Skeletal muscle tissue (tissue), 4 donors: ENCODE results near the gene ATP5ME. TPM values are rescaled to one million over a fixed set of nuclear protein-coding genes. Genes with fewer than 3 reads are reported as not detected.

Experiments
- H3K27ac ChIP-seq: one replicate; pipeline ENCODE4 v1.7.0; 2013; ENCODE audit warnings: mild to moderate bottlenecking, low read depth, low read length, inconsistent platforms
- H3K27me3 ChIP-seq, 3 donors: one replicate each; pipeline ENCODE4 v1.7.0; 2013; ENCODE audit warnings: low read length in 3 of 3; ENCODE audit not compliant: control insufficient read depth in 3 of 3, insufficient read depth in 3 of 3
- H3K36me3 ChIP-seq, 3 donors: one replicate each; pipeline ENCODE4 v1.7.0; 2013; ENCODE audit warnings: low read length in 3 of 3; ENCODE audit not compliant: control insufficient read depth in 3 of 3, insufficient read depth in 3 of 3
- H3K4me1 ChIP-seq, 3 donors: one replicate each; pipeline ENCODE4 v1.7.0; 2013; ENCODE audit warnings: low read length in 3 of 3, mild to moderate bottlenecking in 3 of 3; ENCODE audit not compliant: control insufficient read depth in 3 of 3, insufficient read depth in 3 of 3
- H3K4me3 ChIP-seq, 3 donors: one replicate each; pipeline ENCODE4 v1.7.0; 2013; ENCODE audit warnings: low read length in 3 of 3
- H3K9ac ChIP-seq, 3 donors: one replicate each; pipeline ENCODE4 v1.7.0; 2013; ENCODE audit warnings: low read length in 3 of 3, mild to moderate bottlenecking in 3 of 3, moderate library complexity in 2 of 3, low read depth in 1 of 3
- H3K9me3 ChIP-seq, 3 donors: one replicate each; pipeline ENCODE4 v1.7.0; 2013; ENCODE audit warnings: low read length in 3 of 3; ENCODE audit not compliant: control insufficient read depth in 3 of 3
- total RNA-seq: library from RNA; depleted of rRNA; stranded (reverse); fragments of >200 nt; gene quantifications from one replicate; pipeline ENCODE4 v1.2.3, GENCODE V29; 2014
- donor health status: Osteomylitis.

ATP5ME gene
- total RNA-seq, 1 donor from 2014 or later = 220 TPM

DNA sequence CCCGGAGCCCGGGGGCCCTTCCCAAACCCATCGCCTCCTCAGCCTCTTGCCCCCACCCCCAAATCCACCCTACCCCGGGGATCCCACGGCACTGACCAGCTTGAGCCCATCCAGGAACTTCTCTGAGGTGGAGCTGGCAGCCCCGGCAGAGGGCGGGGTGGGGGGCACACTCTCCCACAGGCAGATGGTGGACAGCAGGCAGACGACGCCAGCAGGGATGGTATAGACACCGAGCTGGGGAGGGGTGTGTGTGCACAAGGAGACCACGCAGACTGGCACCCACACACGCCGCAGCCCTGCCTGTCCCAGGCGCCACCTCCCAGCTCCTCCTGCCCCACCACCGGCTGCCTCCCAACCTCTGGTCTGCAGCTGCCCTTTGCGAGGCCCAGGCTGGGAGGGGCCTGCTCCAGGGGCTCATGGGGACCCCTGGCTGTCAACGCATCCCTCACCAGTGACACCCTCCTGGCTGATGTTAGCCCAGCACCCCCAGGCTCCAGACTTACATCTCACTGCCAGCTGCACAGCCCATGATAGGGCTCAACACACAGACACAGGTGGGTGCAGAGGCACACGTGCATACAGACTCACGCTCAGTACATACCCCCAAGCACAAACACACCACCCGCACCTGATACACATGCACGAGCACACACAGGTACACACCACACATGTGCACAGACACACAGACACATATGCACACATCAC is 10.7 kb upstream of the ATP5ME start:
- Histone ChIP-seq H3K36me3 (no peaks in the 10 kb centered on the region), H3K4me3 (no peak overlapping the region), H3K4me1 (peaks cover 44 to 50% (median 49%) of the 10 kb centered on the region in 3 donors), H3K27me3 (peaks cover 0 to 6% (median 3%) of the 10 kb centered on the region in 3 donors), H3K9me3 (no peaks in the 10 kb centered on the region), H3K9ac (no peak overlapping the region), H3K27ac (no peak overlapping the region)

DNA sequence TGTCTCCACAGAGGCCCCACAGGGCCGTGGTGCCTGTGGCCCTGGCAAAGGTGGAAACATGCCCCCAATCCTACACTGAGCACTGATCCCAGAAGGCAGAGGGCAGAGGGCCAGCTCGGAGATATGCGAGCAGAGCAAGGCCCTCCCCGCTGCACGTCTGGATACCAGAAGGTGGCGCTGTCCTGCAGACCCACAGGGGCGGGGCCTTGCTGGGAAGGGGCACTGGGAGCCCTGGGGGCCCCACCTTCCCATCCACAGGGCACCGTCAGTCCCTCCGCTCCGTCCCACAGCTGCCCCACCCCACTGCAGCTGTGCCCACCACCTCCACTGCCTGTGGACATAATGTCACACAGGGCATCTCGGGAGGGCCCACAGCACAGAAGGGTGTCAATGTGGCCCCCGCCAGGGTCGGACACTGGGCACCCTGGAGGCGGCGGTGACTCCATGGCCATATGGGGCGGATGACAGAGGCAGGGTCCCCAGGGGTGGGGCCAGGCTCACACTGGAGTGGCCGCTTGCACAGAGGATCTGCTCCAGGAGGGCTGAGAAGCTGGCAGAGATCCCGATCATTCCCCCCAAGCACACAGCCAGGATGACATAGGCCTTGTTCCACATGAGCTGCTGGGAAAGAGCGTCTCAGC is 10.0 kb upstream of the ATP5ME start:
- no peak overlapping the region for H3K27ac ChIP-seq
- H3K4me1 ChIP-seq = peaks cover 38 to 52% (median 44%) of the 10 kb centered on the region in 3 donors
- peaks cover 0 to 12% (median 8%) of the 10 kb centered on the region in 3 donors for H3K27me3 ChIP-seq

GRCh38 chr4:683247-683897 is 9.3 kb upstream of the ATP5ME start:
- H3K27ac ChIP-seq = no peak overlapping the region
- peak overlapping the region in 2 of 3 donors; percentile 7 to 25 for H3K9ac ChIP-seq
- H3K4me1 ChIP-seq = peaks cover 36 to 54% (median 43%) of the 10 kb centered on the region in 3 donors
- no peaks in the 10 kb centered on the region for H3K36me3 ChIP-seq
- peaks cover 0 to 17% (median 8%) of the 10 kb centered on the region in 3 donors for H3K27me3 ChIP-seq
- H3K4me3 ChIP-seq = no peak overlapping the region
- no peaks in the 10 kb centered on the region for H3K9me3 ChIP-seq

More for the DNA sequence above, 10.0 kb upstream of the ATP5ME start:
- H3K9ac ChIP-seq = peak overlapping the region in 2 of 3 donors; percentile 7 to 25
- H3K9me3 ChIP-seq = no peaks in the 10 kb centered on the region
- no peak overlapping the region for H3K4me3 ChIP-seq
- H3K36me3 ChIP-seq = no peaks in the 10 kb centered on the region

GRCh38 chr4:682490-683172 is 8.6 kb upstream of the ATP5ME start:
- Histone ChIP-seq H3K27me3 (peaks cover 0 to 17% (median 8%) of the 10 kb centered on the region in 3 donors), H3K27ac (no peak overlapping the region), H3K36me3 (no peaks in the 10 kb centered on the region), H3K9ac (no peak overlapping the region), H3K4me1 (peaks cover 36 to 54% (median 43%) of the 10 kb centered on the region in 3 donors), H3K9me3 (no peaks in the 10 kb centered on the region), H3K4me3 (no peak overlapping the region)

DNA sequence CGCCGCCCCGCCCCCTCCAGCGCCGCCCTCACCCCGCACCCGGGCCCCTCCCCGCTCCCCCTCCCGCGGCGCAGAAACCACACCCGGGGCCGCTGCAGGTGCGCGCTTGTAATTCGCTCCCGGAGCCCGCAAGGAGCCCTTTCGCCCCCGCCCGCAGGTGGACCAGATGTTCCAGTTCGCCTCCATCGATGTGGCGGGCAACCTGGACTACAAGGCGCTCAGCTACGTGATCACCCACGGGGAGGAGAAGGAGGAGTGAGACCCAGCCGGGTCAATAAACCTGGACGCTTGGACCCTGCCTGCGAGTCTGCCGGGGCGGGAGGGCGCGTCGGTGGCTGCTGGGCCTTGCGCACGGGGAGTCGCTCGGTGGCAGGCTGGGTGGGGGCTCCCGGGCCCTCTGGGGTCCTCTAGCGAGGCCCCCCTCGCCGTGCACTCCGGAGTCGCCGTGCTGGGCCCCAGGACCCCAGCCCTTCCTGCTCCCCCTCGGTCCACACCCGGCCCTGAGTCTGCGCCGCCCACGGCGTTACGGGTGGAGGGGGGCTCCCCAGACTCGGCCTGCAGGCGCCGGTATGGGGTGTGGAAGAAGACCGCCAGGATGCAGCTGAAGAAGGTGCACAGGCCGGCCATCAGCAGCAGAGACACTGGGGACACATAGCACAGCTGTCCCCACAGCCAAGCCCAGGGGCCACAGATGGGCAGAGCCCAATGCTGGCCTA is 7.8 kb upstream of the ATP5ME start:
- Histone ChIP-seq H3K36me3 (no peaks in the 10 kb centered on the region), H3K27ac (no peak overlapping the region), H3K4me3 (no peak overlapping the region), H3K9me3 (no peaks in the 10 kb centered on the region), H3K27me3 (peaks cover 0 to 17% (median 8%) of the 10 kb centered on the region in 3 donors), H3K4me1 (peaks cover 36 to 55% (median 43%) of the 10 kb centered on the region in 3 donors), H3K9ac (no peak overlapping the region)

DNA sequence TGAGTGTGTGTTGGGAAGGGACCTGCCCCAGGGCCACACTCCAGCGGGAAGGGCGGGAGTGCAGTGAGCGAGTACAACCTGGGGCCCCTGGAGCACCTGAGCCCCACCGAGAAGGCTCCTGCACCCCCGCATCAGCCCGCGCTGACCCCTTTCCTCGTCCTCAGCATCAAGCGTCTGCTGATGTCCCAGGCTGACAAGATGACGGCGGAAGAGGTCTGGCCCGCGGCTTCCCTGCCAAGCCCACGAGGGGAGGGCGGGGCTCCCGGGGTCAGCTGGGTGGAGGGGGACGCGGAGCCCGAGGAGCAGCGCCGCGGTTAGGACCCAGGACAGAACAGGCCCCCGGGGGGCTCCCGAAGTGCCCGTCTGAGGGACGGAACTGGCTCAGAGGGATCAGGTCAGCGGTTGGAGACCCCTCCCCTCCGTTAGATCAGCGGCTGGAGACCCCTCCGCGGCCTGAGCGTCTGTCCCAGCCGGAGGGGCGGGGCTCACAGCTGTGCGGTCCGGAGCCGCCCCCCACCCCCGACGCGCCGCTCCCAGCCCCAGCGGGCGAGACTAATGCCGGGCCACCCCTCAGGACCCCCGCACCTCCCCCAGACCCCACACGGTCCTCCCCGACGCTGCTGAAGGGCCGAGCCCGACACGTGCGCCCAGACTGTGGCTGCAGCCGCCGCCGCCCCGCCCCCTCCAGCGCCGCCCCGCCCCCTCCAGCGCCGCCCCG is 7.0 kb upstream of the ATP5ME start:
- Histone ChIP-seq H3K27ac (no peak overlapping the region), H3K27me3 (peaks cover 0 to 17% (median 8%) of the 10 kb centered on the region in 3 donors), H3K36me3 (no peaks in the 10 kb centered on the region), H3K9me3 (no peaks in the 10 kb centered on the region), H3K9ac (peak overlapping the region in 2 of 3 donors; percentile 43 to 62), H3K4me3 (peak overlapping the region; percentile 35 to 52 (median 51)), H3K4me1 (peaks cover 38 to 57% (median 46%) of the 10 kb centered on the region in 3 donors)

DNA sequence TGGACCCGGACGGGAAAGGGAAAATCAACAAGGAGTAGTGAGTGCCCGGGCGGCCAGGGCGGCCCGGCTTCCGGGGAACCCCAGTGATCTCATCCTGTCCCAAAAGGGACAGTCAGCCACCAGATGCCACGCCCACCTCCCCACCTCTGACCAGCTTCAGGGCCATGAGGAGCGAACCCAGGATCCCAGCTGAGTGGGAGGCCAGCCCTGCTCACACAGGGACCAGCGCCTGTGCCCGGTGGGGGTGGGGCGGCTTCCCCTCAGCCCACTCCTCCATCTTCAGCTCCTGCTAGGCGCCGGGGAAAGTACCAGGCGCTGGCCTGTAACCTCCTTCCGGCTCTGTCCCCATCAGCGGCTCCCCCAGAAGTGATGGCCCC is 6.5 kb upstream of the ATP5ME start:
- Histone ChIP-seq H3K27me3 (peaks cover 0 to 17% (median 8%) of the 10 kb centered on the region in 3 donors), H3K27ac (no peak overlapping the region), H3K36me3 (no peaks in the 10 kb centered on the region), H3K4me3 (peak overlapping the region; percentile 35 to 52 (median 51)), H3K4me1 (peaks cover 44 to 63% (median 52%) of the 10 kb centered on the region in 3 donors), H3K9ac (peak overlapping the region in 1 of 3 donors; percentile 62), H3K9me3 (no peaks in the 10 kb centered on the region)

DNA sequence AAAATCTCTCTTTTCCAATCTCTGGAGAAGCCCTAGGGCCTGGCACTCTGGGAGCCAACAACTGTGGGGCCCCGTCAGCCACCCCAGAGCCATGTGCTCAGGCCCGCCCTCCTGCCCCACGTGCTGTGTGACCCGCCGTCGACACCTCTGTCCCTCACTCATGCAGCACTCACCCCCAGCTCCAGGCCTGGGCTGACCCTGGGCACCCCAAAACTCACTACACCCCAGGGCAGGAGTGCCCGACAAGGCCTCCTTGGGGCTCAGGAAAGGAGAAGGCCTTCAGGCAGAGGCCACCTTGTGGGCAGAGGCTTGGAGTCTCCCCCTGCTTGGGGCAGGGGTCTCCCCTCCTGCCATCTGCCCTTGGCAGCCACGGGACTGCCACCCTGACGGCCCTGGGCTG is 6.0 kb upstream of the ATP5ME start:
- peak overlapping the region in 1 of 3 donors; percentile 62 for H3K9ac ChIP-seq
- H3K27me3 ChIP-seq = peaks cover 0 to 17% (median 8%) of the 10 kb centered on the region in 3 donors
- no peaks in the 10 kb centered on the region for H3K36me3 ChIP-seq
- H3K4me1 ChIP-seq = peaks cover 48 to 67% (median 56%) of the 10 kb centered on the region in 3 donors
- no peak overlapping the region for H3K4me3 ChIP-seq
- no peaks in the 10 kb centered on the region for H3K9me3 ChIP-seq
- no peak overlapping the region for H3K27ac ChIP-seq

DNA sequence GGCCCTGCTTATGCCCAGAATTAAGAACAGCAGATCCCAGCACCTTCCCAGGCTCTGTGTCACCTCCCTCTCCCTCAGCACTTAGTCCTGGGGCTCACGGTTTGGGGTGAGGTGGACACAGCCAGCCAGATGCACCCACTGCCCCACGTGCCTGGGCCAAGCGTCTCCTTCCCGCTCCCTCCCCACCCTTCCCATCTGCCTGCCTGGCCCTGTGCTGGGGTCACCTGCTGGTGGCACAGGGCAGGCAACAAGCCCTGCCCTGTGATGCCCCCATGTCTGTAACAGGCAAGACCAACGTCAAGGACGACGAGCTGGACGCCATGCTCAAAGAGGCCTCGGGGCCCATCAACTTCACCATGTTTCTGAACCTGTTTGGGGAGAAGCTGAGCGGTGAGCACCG is 5.6 kb upstream of the ATP5ME start:
- H3K36me3 ChIP-seq = no peaks in the 10 kb centered on the region
- H3K27me3 ChIP-seq = peaks cover 0 to 17% (median 8%) of the 10 kb centered on the region in 3 donors
- no peaks in the 10 kb centered on the region for H3K9me3 ChIP-seq
- H3K4me1 ChIP-seq = peaks cover 51 to 70% (median 59%) of the 10 kb centered on the region in 3 donors
- no peak overlapping the region for H3K9ac ChIP-seq
- no peak overlapping the region for H3K27ac ChIP-seq
- H3K4me3 ChIP-seq = no peak overlapping the region
